ENCODE measurements around the gene DHRS11. TPM values are rescaled to one million over a fixed set of nuclear protein-coding genes. Genes with fewer than 3 reads are reported as not detected.

The DHRS11 gene
- total RNA-seq, 1 donor from 2014 or later: 13.5 TPM

DNA sequence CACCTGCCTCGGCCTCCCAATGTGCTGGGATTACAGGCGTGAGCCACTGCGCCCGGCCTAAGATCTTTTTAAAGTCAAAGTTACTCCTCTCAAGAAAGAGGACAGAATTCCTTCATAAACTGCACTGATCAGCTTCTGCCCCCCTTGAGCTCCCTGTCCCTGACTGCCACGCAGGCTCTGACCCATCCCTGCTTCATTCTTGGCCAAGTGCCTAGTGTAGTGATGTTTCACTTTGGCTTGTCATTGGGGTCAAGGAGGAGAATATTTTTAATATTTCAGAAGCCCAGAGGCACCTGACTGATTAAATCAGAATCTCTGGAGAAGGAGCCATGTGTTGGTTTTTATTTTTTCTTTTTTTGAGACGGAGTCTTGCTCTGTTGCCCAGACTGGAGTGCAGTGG lies 18.8 kb downstream of the DHRS11 start:
- ATAC-seq (no peak), DNase-seq (no peak)
- intact Hi-C loops (cut with micrococcal nuclease): no loop called here

DNA sequence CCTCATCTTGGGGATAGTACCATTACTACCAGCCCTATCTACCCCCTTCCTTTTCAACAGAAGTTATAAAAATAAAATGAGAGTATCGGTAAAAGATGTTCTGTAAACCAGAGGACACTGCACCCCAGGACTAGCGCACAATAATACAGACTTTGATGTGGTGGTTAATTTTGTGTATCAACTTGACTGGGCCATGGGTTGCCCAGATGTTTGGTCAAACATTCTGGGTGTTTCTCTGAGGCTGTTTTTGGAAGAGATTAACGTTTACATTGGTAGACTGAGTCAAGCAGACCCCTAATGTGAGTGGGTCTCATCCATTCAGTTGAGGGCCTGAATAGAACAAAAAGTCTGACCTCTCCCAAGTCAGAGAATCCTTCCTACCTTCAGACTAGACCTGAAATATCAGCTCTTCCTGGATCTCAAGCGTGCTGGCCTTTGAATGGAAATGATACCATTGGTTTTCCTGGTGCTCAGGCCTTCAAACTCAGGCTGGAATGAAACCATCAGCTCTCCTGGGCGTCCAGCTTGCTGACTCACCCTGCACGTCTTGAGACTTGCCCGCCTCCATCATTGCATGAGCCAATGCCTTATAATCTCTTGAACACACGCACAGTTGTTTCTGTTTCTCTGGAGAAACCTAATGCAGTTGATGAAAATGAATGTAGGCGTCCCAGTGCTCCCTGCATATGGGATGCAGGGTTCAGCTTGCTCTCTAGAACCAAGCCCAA lies 19.8 kb downstream of the DHRS11 start:
- ATAC-seq: no peak
- intact Hi-C loops (cut with micrococcal nuclease): no loop called here

DNA sequence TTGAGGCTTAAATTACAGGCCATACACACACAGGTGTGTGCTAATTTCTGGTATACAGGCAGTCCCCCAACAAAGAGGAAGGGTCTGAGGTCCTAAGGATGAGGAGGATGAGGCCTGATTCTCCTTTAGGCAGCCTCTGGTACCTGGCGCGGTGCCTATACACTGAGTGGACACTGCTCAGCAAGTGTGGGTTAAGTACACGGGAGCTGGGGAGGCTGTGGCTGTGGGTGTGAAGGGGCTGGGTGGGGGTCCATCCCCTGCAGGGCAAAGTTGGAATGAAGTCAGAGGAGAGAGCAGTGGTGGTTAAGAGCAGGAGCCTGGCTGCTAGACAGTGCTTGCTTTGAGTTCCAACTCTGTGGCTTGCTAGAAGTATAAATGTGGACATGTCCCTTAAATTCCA lies 20.6 kb downstream of the DHRS11 start:
- ATAC-seq (no peak), DNase-seq (no peak)
- intact Hi-C loops (cut with micrococcal nuclease): no loop called here

More for the DNA sequence above, 19.8 kb downstream of the DHRS11 start:
- no peak for DNase-seq

DNA sequence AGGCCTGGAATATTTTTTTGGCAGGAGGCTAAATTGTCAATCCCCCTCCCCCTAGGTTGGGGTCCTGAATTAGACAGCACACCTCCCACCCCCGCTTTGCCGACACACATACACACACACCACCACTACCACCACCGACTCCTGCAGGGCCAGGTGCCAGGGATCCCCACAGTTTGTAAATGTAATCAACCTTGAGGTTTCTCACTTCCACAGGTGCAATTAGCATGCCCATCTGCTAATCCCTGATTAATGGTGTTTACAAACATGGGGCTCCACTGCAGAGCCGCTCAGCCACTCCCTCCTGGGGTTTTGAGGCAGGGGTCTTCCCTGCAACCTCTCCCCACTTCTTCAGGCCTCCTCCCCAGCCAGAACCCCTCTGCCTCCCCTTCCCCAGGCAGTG lies 21.5 kb downstream of the DHRS11 start:
- ATAC-seq (no peak), DNase-seq (no peak)
- intact Hi-C loops (cut with micrococcal nuclease): no loop called here

DNA sequence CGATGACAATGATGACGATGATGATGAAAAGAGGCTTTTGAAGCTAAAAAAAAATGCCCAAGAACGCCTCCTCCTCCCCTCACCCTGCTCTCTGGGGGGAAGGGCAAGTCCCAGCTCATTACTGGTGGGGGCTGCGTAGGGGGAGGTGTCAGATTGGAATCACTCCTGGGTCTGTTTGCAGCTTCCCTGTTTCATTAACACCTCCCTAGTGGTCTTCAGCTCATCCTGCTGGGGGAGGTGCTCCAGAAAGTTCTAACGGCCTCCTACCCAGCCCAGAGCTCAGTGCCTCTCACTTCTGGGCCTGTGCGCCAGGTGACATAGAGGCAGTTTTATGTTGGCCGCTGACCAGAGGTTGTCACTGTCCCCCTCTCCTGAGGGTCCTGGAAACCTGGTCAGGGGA lies 22.4 kb downstream of the DHRS11 start:
- intact Hi-C loops (cut with micrococcal nuclease): no loop called here
- DNase-seq (no peak), ATAC-seq (no peak)

DNA sequence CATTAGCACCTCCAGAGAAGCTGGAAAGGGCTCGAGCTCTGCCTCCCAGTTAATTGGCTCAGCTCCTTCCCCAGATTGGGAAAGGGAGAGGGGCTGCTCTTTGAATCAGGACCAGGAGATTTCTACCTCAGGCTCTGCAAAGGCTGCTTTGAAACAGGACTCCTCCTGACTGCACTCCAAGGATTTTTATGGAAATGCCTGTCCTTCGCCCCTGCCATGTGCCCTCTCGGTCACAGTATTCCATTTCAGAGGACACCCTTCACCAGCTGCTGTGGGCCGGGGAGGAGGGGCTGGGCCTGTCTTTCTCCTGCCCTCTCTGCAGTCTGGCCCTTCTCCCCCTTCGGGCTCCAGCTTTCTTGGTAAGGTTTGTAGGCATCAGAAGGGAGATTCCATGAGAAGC lies 23.3 kb downstream of the DHRS11 start:
- no peak for ATAC-seq
- intact Hi-C loops (cut with micrococcal nuclease): no loop called here
- no peak for DNase-seq

DNA sequence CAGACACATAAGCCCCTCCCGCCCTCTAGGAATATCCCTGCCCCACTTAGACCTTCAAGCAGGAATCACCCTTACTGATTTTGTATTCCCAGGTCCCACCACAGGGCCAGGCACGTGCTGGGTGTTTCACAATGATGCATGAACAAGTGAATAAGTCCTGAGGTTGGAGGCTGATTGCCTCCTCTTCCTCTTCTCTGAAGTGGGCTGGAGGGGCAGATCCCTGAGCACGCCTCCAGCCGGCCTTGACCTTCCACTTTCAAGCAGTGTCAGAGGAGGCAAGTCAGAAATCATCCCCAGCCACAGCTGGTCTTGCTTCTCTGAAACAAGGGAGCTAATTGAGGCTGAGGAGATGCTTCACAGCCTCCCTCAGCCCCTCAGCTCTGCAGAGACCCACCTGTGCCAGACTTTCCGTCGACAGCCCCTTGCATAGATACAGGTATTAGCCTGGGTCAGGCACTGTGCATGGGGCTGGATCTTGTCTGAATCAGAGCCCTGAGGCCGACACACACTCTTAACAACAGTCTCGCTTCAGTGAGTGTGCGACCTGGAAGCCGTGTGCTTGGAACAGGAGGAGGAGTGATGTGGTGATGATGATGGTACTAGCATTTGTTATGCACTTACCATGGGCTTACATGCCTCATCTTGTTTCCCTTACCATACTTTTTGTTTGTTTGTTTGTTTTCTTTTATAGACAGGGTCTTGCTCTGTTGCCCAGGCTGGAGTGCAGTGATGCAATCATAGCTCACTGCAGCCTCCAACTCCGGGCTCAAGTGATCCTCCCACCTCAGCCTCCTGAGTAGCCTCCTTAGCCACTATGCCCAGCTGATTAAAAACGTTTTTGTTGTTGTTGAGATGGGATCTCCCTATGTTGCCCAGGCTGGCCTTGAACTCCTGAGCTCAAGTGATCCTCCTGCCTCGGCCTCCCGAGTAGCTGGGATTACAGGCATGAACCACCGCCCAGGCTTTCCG lies 24.7 kb downstream of the DHRS11 start:
- ATAC-seq: no peak
- DNase-seq: no peak
- intact Hi-C loops (cut with micrococcal nuclease): no loop called here

DNA sequence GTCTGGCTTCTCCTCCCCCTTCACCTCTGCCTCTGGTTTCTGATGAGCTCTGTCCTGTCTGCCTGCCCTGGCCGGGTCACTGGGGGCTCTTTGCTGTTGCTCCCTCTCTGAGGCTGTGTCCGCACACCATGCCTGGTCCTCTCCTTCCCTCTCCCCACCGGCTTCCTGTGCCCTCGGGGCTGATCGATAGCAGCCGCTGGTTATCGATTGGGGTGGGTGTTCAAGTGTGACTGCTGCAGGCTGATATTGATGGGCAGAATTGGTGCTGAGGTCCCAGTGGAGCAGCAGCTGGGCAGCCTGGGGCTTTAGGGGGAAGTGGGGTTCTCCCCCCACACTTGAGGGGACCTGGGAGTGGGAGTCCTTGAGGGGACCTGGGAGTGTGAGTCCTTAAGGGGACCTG lies 26.1 kb downstream of the DHRS11 start:
- no peak for DNase-seq
- intact Hi-C loops (cut with micrococcal nuclease): no loop called here
- no peak for ATAC-seq

DNA sequence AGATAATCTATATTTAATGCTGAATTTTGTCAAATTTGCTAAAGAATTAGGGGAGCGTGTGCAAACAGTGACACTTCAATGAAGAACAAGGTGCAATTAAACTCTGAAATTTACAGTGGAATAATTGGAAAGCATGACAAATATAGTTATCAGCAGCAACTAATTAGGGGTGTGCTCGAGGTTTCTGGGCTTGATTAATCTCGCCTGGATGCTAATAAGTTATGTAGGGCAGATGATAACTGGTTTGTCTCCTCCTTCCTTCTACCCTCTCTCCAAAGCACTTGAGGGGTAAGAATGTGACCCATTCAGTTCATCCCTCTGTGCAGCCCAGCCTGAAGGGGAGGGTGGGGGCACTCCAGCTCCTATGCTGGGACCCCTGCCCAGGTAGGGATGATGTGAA lies 31.6 kb downstream of the DHRS11 start:
- intact Hi-C loops (cut with micrococcal nuclease): no loop called here

DNA sequence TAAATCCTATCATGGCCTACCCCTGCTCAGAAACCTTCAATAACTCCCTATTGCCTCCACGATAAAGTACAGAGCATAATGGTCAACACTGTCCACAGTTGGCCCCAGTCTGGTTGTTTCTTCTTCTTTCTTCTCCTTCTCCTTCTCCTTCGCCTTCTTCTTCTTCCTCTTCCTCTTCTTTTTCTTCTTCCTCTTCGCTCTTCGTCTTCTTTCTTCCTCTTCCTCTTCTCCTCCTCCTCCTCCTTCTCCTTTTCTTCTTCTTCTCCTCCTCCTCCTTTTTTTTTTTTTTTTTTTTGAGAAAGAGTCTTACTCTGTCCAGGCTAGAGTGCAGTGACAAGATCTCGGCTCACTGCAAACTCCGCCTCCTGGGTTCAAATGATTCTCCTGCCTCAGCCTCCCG lies 33.5 kb downstream of the DHRS11 start:
- ATAC-seq (no peak), DNase-seq (no peak)
- intact Hi-C loops (cut with micrococcal nuclease): loop anchor here (5.0 kb wide), 1 partner anchor 422 kb away; no protein-coding TSS in a partner anchor

More for the DNA sequence above, 31.6 kb downstream of the DHRS11 start:
- ATAC-seq (no peak), DNase-seq (no peak)

DNA sequence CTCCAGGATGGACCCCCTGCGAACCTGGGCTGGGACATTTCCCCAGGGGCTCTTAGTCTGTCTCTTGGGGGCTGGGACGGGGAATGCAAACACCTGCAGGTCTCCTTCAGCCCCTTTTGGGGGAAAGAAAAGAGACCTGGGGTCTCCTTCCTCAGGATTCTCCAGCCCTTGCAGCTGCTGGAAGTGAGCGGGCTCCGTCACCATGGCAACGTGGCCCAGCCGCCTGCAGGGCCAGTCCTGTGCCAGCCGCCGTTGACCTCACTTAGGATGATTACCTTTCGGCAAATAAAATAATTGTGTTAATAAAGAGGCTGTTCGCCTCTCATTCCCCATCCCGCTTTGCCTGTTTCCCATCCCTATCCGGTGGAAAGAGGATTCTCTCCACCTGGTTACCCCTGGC lies 35.4 kb downstream of the DHRS11 start:
- DNase-seq: no peak
- no peak for ATAC-seq
- intact Hi-C loops (cut with micrococcal nuclease): loop anchor here (5.0 kb wide), 1 partner anchor 420 kb away; no protein-coding TSS in a partner anchor

DNA sequence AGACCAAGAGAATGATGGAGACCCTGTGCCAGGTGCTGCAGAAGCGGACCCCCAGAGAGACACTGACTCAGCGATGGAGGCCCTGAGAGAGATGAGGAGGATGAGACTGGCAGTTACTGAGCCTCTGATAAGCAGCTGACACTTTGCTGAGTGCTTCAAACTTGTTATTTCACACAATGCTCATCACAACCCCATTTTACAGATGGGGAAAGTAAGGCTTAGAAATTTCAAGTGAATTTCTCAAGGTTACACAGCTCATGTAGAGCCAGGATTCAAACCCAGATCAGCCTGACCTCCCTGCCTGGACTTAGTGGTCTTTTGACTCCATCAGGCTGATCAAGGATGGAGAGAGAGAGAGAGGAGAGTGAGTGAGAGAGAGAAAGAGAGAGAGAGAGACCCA lies 36.9 kb downstream of the DHRS11 start:
- intact Hi-C loops (cut with micrococcal nuclease): loop anchor here (5.0 kb wide), 1 partner anchor 419 kb away; no protein-coding TSS in a partner anchor
- ATAC-seq: no peak
- no peak for DNase-seq

DNA sequence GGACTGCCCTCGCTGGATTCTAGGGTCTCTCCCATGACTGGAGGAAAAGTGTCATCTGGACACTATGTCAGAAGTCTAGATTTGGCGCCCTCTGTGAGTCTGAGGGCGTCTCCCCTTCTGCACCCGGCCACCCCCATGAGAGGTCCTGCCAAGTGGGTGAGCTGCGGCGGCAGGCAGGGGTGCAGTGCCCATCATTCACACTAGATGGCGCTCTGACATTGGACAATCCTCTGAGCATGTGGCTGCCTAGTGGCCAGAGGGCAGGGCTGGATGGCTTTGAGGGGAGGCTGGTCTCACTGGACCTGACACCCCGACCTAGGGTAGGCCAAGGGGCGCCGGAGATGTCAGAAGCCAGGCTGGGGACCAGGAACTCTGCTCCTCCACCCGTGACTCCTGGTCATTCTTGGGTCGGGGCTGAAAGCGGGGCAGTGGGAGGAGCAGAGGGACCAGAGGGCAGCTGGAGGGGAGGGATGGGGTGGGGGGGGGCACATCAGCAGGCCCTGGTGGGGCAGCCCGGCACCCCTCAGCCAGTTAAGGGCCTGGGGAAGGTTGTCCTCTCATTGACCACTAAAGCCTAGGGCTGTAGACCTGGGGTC lies 37.7 kb downstream of the DHRS11 start:
- DNase-seq (peak; percentile 81), ATAC-seq (peak; percentile 94)
- intact Hi-C loops (cut with micrococcal nuclease): loop anchor here (5.0 kb wide), 1 partner anchor 418 kb away; no protein-coding TSS in a partner anchor

DNA sequence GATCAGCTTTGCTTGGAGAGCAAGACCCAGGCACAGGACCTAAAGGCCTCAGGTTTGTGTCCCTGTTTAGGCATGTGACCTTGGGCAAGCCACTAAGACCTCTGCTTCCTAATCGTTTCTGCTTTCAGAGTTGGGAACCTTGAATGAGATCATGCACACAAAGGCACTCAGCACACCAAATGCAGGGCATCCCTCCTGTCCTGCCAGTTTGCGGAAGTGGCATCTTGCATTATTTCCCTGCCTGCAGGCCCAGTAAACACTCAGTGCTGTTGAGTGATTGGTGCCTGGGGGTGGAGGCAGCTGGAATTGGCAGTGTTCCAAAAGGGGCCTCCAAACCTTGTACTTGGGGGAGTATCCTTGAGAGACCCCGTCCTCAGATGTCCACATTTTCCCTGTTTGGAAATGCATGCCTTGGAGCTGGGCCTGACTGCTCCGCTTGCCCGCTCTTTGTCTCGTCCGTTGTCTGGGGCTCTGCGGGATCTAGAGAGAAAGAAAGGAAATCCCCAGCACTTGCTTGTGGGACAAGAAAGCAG lies 38.4 kb downstream of the DHRS11 start:
- ATAC-seq (peak; percentile 23), DNase-seq (no peak)
- intact Hi-C loops (cut with micrococcal nuclease): loop anchor here (5.0 kb wide), 1 partner anchor 417 kb away; no protein-coding TSS in a partner anchor

DNA sequence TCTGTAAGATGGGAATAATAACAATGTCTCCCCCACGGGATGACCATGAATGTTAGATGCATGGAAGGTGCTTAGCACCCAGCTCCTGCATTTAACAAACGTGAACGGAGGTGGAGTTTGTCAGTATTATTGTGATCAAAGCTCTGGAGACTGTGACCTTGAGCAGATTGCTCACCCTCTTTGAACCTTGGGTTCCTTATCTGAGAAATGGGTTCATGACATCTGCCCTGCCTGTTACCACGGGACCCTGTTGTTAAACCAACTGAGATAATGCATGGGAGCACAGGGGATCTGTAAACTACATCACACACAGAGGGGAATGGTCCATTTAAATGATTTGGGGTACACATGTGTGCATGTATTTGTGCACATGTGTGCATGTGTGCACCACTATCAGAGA lies 39.3 kb downstream of the DHRS11 start:
- intact Hi-C loops (cut with micrococcal nuclease): no loop called here
- ATAC-seq (no peak), DNase-seq (no peak)

DNA sequence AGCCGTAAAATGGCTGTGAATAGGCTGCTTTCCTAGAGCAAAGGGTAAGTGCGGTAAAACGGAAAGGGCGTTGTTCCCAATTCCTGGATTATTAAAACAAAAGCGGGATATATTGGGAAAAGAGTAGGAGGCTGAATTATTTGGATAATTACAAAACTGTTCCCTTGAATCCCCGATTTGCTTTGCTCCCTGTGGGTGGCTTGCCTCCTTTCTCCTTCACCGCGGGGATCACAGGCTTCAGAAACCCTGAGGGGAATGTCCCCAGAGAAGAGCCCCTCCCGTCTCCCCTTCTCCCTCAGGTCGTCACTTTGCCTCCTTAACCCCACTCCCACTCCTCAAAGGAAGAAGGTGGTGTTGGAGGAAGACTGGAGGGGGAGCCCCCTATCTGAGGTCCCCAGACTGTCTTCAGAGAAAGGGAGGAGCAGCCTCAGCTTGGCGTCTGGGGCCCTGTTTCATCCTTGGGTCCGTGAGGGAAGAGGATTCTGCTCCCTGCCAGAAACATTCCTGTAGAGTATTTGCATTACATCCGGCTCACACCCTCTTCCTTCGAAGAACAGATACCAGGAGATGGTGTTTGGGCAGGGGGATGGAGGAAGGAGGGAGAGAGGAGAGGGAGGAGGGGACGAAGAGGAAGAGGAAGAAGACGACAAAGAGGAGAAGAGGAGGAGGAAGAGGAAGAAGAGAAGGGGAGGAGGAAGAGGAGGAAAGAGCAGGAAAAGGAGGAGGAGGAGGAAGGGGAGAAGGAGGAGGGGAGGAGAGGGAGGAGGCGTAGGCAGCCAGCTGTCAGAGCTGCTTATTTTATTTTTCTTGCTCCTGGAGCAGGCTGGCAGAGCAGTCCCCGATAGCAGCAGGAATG lies 41.5 kb downstream of the DHRS11 start:
- intact Hi-C loops (cut with micrococcal nuclease): no loop called here
- no peak for DNase-seq
- ATAC-seq: no peak

DNA sequence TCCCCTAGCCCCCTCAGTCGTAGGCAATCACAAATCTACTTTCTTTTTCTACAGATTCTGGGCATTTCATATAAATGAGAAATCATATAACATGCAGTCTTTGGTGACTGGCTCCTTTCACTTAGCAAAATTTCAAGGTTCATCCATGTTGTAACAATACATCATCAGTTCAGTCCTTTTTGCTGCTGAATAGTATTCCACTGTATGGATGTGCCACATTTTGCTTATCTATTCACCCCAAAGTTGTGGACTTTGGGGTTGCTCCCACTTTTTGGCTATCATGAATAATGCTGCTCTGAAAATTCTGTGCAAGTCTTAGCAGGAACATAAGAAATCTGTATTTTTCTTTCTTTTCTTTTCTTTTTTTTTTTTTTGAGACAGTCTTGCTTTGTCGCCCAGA lies 48.7 kb downstream of the DHRS11 start:
- DNase-seq: no peak
- no peak for ATAC-seq
- intact Hi-C loops (cut with micrococcal nuclease): no loop called here

DNA sequence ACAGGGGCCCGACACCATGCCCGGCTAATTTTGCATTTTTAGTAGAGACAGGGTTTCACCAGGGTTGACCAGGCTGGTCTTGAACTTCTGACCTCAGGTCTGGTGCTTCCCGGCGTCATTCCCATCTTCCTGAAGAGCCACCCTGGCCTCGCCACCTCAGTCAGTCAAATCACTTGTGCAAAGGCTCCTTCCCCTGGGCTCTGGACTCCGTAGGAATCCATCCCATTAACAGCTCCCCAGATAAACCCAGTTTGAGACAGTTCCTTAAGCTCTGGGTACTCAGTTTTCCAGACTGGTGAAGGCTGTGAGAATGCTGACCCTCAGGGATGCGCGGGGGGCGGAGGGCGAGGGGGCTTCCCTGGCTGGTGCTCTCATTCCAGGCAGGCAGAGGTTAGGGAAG lies 49.2 kb downstream of the DHRS11 start:
- no peak for ATAC-seq
- DNase-seq: no peak
- intact Hi-C loops (cut with micrococcal nuclease): no loop called here
